ENCODE measurements around the gene DLST. TPM values are rescaled to one million over a fixed set of nuclear protein-coding genes. Genes with fewer than 3 reads are reported as not detected.

DLST gene
- polyA plus RNA-seq, 1 of the 3 experiments (the other 2 are of a cell fraction), result 92.3 TPM

GRCh38 chr14:74868739-74869138 is 13.0 kb upstream of the DLST start (continued):
- TF ChIP-seq REST (IDR thresholded peaks at IDR 0.05; ENCODE audit: low read depth, low read length) (no peak), ELF1 (IDR thresholded peaks at IDR 0.05) (no peak), USF2 (IDR thresholded peaks at IDR 0.05; ENCODE audit: borderline replicate concordance, low read depth, low read length) (no peak), FOXJ3 (CRISPR knock-in tag; IDR thresholded peaks at IDR 0.05) (no peak)

GRCh38 chr14:74871819-74872218 is 9.9 kb upstream of the DLST start:
- DNase-seq, result no peak
- Histone ChIP-seq H3K27me3 (ENCODE audit: insufficient read depth) (no peaks in the 10 kb centered on the region), H3K4me2 (no peak overlapping the region), H3K9me3 (no peaks in the 10 kb centered on the region), H3K9me2 (no peaks in the 10 kb centered on the region), H3K4me1 (ENCODE audit: control insufficient read depth in 1 of 2, insufficient read depth in 2 of 2, low read depth in 1 of 2, low read length in 1 of 2) (peaks cover 0 to 4% of the 10 kb centered on the region in 2 experiments; a peak in 1 of 4 replicates), H3F3A (replicated peaks; ENCODE audit: insufficient read depth) (no peaks in the 10 kb centered on the region), H3K27ac (ENCODE audit: low read depth in 2 of 2, low read length in 1 of 2) (no peak overlapping the region), H2AFZ (ENCODE audit: low read depth) (no peak overlapping the region), H4K20me1 (ENCODE audit: insufficient read depth) (no peaks in the 10 kb centered on the region), H3K4me3 (ENCODE audit: low read depth in 2 of 2, low read length in 1 of 2) (no peak overlapping the region), H3K79me2 (ENCODE audit: insufficient read depth) (no peaks in the 10 kb centered on the region), H3K9ac (no peak overlapping the region), H3K36me3 (replicated peaks in 1 of 2; ENCODE audit: control insufficient read depth in 1 of 2, insufficient read depth in 2 of 2, low read length in 1 of 2) (no peaks in the 10 kb centered on the region)
- TF ChIP-seq SIN3A (IDR thresholded peaks at IDR 0.05; ENCODE audit: borderline replicate concordance, low read depth, low read length), result no peak
- TF ChIP-seq JUND (IDR thresholded peaks at IDR 0.05), result no peak
- TF ChIP-seq RCOR1 (IDR thresholded peaks at IDR 0.05; ENCODE audit: low read length), result no peak
- TF ChIP-seq MXI1 (IDR thresholded peaks at IDR 0.05; ENCODE audit: low read depth, low read length), result no peak
- no peak for TF ChIP-seq ELF1 (IDR thresholded peaks at IDR 0.05)
- no peak for TF ChIP-seq FOSL2 (IDR thresholded peaks at IDR 0.05; ENCODE audit: borderline replicate concordance, low read depth)
- POLR2A ChIA-PET, result no interaction called here
- 86% methylated on average over 4 of the region's 4 CpGs for WGBS (ENCODE audit: low lambda C conversion rate)
- CTCF ChIA-PET, result interaction anchor here (1.0 to 17.2 kb wide), 4 partner anchors 10 to 216 kb away, joined by 4 to 134 read pairs (median 52); no protein-coding TSS in a partner anchor

GRCh38 chr14:74875204-74875603 is 6.5 kb upstream of the DLST start:
- Histone ChIP-seq H3K36me3 (replicated peaks in 1 of 2; ENCODE audit: control insufficient read depth in 1 of 2, insufficient read depth in 2 of 2, low read length in 1 of 2) (no peaks in the 10 kb centered on the region), H2AFZ (ENCODE audit: low read depth) (no peak overlapping the region), H3F3A (replicated peaks; ENCODE audit: insufficient read depth) (no peaks in the 10 kb centered on the region), H3K9ac (no peak overlapping the region), H3K27me3 (ENCODE audit: insufficient read depth) (no peaks in the 10 kb centered on the region), H3K9me3 (no peaks in the 10 kb centered on the region), H3K4me3 (ENCODE audit: low read depth in 2 of 2, low read length in 1 of 2) (no peak overlapping the region), H3K79me2 (ENCODE audit: insufficient read depth) (no peaks in the 10 kb centered on the region), H3K4me1 (ENCODE audit: control insufficient read depth in 1 of 2, insufficient read depth in 2 of 2, low read depth in 1 of 2, low read length in 1 of 2) (no peaks in the 10 kb centered on the region), H3K4me2 (no peak overlapping the region), H3K27ac (ENCODE audit: low read depth in 2 of 2, low read length in 1 of 2) (no peak overlapping the region), H4K20me1 (ENCODE audit: insufficient read depth) (no peaks in the 10 kb centered on the region), H3K9me2 (no peaks in the 10 kb centered on the region)
- ChIA-PET POLR2A (no interaction called here), CTCF (interaction anchor here (1.1 to 17.2 kb wide), 3 partner anchors 14 to 32 kb away, joined by 3 to 134 read pairs (median 94); no protein-coding TSS in a partner anchor)
- DNase-seq, result no peak
- WGBS (ENCODE audit: low lambda C conversion rate), result 91% methylated on average over 5 of the region's 5 CpGs
- no peak for TF ChIP-seq YY1 (IDR thresholded peaks at IDR 0.05; ENCODE audit: low read depth)
- no peak for TF ChIP-seq GABPA (IDR thresholded peaks at IDR 0.05; ENCODE audit: low read depth)
- TF ChIP-seq USF1 (IDR thresholded peaks at IDR 0.05; ENCODE audit: borderline replicate concordance, low read depth), result no peak
- no peak for TF ChIP-seq TEAD4 (IDR thresholded peaks at IDR 0.05; ENCODE audit: borderline replicate concordance, insufficient read depth)
- TF ChIP-seq IRF3 (IDR thresholded peaks at IDR 0.05; ENCODE audit: low read depth, low read length), result no peak
- no peak for TF ChIP-seq SMC3 (IDR thresholded peaks at IDR 0.05; ENCODE audit: low read depth, low read length)
- TF ChIP-seq MXI1 (IDR thresholded peaks at IDR 0.05; ENCODE audit: low read depth, low read length), result no peak
- TF ChIP-seq TCF12 (IDR thresholded peaks at IDR 0.05), result no peak
- TF ChIP-seq CTCF (IDR thresholded peaks at IDR 0.05), result no peak
- TF ChIP-seq EZH2phosphoT487 (IDR thresholded peaks at IDR 0.05; ENCODE audit: borderline replicate concordance, low read depth), result no peak
- no peak for TF ChIP-seq SIN3A (IDR thresholded peaks at IDR 0.05; ENCODE audit: borderline replicate concordance, low read depth, low read length)
